Neural cell (in vitro differentiated cells): Measurements from ENCODE around the gene ZNF207. TPM values are rescaled to one million over a fixed set of nuclear protein-coding genes. Genes with fewer than 3 reads are reported as not detected.

Source experiments
- H2AFZ ChIP-seq: fragments of 200-600, 300-800 bp; sonication (generic), shearing (Covaris generic); 2 replicates; pipeline ENCODE4 v1.6.0; 2014; ENCODE audit warnings: low read depth, mild to moderate bottlenecking, antibody characterized with exemption, low read length, moderate library complexity
- H3F3A ChIP-seq: fragments of 200-600 bp; shearing (Covaris generic); 2 replicates; pipeline ENCODE4 v1.6.1; 2016; ENCODE audit warnings: mild to moderate bottlenecking, moderate library complexity, mixed read lengths, antibody characterized with exemption, low read length; ENCODE audit not compliant: insufficient read depth, poor library complexity, severe bottlenecking
- H3K27ac ChIP-seq: fragments of 200-600, 300-800 bp; sonication (generic), shearing (Covaris generic); 2 replicates; pipeline ENCODE4 v1.5.1; 2014; ENCODE audit warnings: mild to moderate bottlenecking, low read length, moderate library complexity
- H3K27me3 ChIP-seq: fragments of 300-800, 200-600 bp; sonication (generic), shearing (Covaris generic); 2 replicates; pipeline ENCODE4 v1.6.0; 2014; ENCODE audit warnings: mild to moderate bottlenecking, low read depth, low read length, moderate library complexity; ENCODE audit not compliant: insufficient read depth
- H3K36me3 ChIP-seq: fragments of 300-800, 200-600 bp; sonication (generic), shearing (Covaris generic); 2 replicates; pipeline ENCODE4 v1.5.1; 2014; ENCODE audit warnings: mild to moderate bottlenecking, antibody characterized with exemption, low read length, moderate library complexity; ENCODE audit not compliant: insufficient read depth
- H3K4me2 ChIP-seq: fragments of 300-800, 200-600 bp; sonication (generic), shearing (Covaris generic); 2 replicates; pipeline ENCODE4 v1.6.0; 2014; ENCODE audit warnings: mild to moderate bottlenecking, low read length
- H3K4me3 ChIP-seq: fragments of 300-800, 200-600 bp; sonication (generic), shearing (Covaris generic); 2 replicates; pipeline ENCODE4 v1.5.1; 2014; ENCODE audit warnings: mild to moderate bottlenecking, low read length, moderate library complexity
- H3K79me2 ChIP-seq: fragments of 200-600 bp; shearing (Covaris generic); replicated peaks from 2 replicates; pipeline ENCODE4 v1.6.0; 2014; ENCODE audit warnings: mild to moderate bottlenecking, low read length, moderate library complexity; ENCODE audit not compliant: insufficient read depth
- H3K9ac ChIP-seq: fragments of 300-800, 200-600 bp; sonication (generic), shearing (Covaris generic); 2 replicates; pipeline ENCODE4 v1.6.1; 2016; ENCODE audit warnings: mild to moderate bottlenecking, low read length, mixed read lengths
- H3K9me2 ChIP-seq: fragments of 200-600 bp; shearing (Covaris generic); 2 replicates; pipeline ENCODE4 v1.6.1; 2016; ENCODE audit warnings: mild to moderate bottlenecking, low read length, mixed read lengths; ENCODE audit not compliant: insufficient read depth
- H3K9me3 ChIP-seq: fragments of 200-600, 300-800 bp; sonication (generic), shearing (Covaris generic); 2 replicates; pipeline ENCODE4 v1.6.1; 2016; ENCODE audit warnings: mild to moderate bottlenecking, mixed run types, low read length, moderate library complexity, mixed read lengths
- H4K20me1 ChIP-seq: fragments of 200-600 bp; shearing (Covaris generic); 2 replicates; pipeline ENCODE4 v1.6.1; 2016; ENCODE audit warnings: mild to moderate bottlenecking, mixed run types; ENCODE audit not compliant: insufficient read depth
- EP300 ChIP-seq: fragments of 450-650 bp; conservative IDR thresholded peaks from 2 replicates; pipeline ENCODE4 v1.6.1; 2014; ENCODE audit warnings: antibody characterized with exemption, mild to moderate bottlenecking, moderate library complexity; ENCODE audit not compliant: poor library complexity, severe bottlenecking
- EZH2 ChIP-seq: fragments of 200-600, 300-800 bp; shearing (Covaris generic), sonication (generic); IDR thresholded peaks from 2 replicates; pipeline ENCODE4 v1.6.1; 2014; ENCODE audit warnings: antibody characterized with exemption, low read length, borderline replicate concordance, mild to moderate bottlenecking; ENCODE audit not compliant: insufficient read depth, poor library complexity, severe bottlenecking
- MXI1 ChIP-seq: fragments of 450-650 bp; conservative IDR thresholded peaks from 2 replicates; pipeline ENCODE4 v1.6.1; 2014; ENCODE audit warnings: antibody characterized with exemption, mild to moderate bottlenecking; ENCODE audit not compliant: poor library complexity, severe bottlenecking
- POLR2AphosphoS5 ChIP-seq: IDR thresholded peaks from 2 replicates; pipeline ENCODE4 v1.6.1; 2012
- RAD21 ChIP-seq: fragments of 450-650 bp; conservative IDR thresholded peaks from 2 replicates; pipeline ENCODE4 v1.6.1; 2014; ENCODE audit warnings: antibody characterized with exemption, mild to moderate bottlenecking, moderate library complexity
- SMC3 ChIP-seq: fragments of 450-650 bp; conservative IDR thresholded peaks from 2 replicates; pipeline ENCODE4 v1.6.1; 2014; ENCODE audit warnings: antibody characterized with exemption, mild to moderate bottlenecking, moderate library complexity; ENCODE audit not compliant: poor library complexity
- TAF1 ChIP-seq: IDR thresholded peaks from 2 replicates; pipeline ENCODE4 v1.6.1; 2012; ENCODE audit warnings: low read depth
- polyA plus RNA-seq: library from polyadenylated mRNA; depleted of rRNA; stranded (reverse); fragments of >200 nt; gene quantifications from 2 replicates; pipeline ENCODE4 v1.2.3, GENCODE V29; 2014
- TF ChIP-seq, protein P1 (sequence below): IDR thresholded peaks from 2 replicates; pipeline ENCODE4 v1.6.1; 2012; ENCODE audit warnings: borderline replicate concordance
- TF ChIP-seq, protein P2 (sequence below): fragments of 450-650 bp; IDR thresholded peaks from 2 replicates; pipeline ENCODE4 v1.5.1; 2014; ENCODE audit warnings: antibody characterized with exemption, mild to moderate bottlenecking, moderate library complexity; ENCODE audit not compliant: poor library complexity, severe bottlenecking

ZNF207 gene
- polyA plus RNA-seq, 1 donor from 2014 or later, result 188 TPM

DNA sequence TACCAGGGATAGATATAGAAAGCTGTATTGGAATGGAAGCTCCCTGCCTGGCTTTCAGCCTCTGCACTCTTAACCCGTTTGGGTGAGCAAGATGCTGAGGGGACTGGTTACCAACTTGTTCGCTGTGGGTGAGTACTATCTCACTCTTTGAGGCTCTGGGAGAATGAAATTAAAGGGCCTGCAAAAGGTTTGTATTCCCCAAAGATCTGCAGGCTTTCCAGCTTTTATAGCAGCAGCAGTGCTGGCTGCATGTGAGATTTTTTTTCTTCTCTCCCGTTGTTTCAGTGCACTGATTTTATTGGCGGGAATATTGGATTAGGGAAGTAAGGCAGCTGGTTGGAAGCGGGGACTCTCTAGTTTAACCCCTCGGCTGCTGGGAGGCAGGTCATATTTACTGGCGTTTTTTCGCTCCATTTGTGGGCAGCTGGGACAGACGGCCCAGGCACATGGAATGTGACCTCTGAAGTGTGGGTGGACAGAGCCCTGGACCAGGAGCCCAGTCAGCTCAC is 38.9 kb upstream of the ZNF207 start:
- no peaks in the 10 kb centered on the region for H3K36me3 ChIP-seq
- H4K20me1 ChIP-seq, result no peaks in the 10 kb centered on the region
- peak overlapping the region; percentile 16 for H3K9ac ChIP-seq
- TF ChIP-seq POLR2AphosphoS5 (no peak), TAF1 (no peak), RAD21 (no peak), SMC3 (no peak)
- TF ChIP-seq, protein P1, sequence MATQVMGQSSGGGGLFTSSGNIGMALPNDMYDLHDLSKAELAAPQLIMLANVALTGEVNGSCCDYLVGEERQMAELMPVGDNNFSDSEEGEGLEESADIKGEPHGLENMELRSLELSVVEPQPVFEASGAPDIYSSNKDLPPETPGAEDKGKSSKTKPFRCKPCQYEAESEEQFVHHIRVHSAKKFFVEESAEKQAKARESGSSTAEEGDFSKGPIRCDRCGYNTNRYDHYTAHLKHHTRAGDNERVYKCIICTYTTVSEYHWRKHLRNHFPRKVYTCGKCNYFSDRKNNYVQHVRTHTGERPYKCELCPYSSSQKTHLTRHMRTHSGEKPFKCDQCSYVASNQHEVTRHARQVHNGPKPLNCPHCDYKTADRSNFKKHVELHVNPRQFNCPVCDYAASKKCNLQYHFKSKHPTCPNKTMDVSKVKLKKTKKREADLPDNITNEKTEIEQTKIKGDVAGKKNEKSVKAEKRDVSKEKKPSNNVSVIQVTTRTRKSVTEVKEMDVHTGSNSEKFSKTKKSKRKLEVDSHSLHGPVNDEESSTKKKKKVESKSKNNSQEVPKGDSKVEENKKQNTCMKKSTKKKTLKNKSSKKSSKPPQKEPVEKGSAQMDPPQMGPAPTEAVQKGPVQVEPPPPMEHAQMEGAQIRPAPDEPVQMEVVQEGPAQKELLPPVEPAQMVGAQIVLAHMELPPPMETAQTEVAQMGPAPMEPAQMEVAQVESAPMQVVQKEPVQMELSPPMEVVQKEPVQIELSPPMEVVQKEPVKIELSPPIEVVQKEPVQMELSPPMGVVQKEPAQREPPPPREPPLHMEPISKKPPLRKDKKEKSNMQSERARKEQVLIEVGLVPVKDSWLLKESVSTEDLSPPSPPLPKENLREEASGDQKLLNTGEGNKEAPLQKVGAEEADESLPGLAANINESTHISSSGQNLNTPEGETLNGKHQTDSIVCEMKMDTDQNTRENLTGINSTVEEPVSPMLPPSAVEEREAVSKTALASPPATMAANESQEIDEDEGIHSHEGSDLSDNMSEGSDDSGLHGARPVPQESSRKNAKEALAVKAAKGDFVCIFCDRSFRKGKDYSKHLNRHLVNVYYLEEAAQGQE, result peak; percentile 40
- TF ChIP-seq, protein P2, sequence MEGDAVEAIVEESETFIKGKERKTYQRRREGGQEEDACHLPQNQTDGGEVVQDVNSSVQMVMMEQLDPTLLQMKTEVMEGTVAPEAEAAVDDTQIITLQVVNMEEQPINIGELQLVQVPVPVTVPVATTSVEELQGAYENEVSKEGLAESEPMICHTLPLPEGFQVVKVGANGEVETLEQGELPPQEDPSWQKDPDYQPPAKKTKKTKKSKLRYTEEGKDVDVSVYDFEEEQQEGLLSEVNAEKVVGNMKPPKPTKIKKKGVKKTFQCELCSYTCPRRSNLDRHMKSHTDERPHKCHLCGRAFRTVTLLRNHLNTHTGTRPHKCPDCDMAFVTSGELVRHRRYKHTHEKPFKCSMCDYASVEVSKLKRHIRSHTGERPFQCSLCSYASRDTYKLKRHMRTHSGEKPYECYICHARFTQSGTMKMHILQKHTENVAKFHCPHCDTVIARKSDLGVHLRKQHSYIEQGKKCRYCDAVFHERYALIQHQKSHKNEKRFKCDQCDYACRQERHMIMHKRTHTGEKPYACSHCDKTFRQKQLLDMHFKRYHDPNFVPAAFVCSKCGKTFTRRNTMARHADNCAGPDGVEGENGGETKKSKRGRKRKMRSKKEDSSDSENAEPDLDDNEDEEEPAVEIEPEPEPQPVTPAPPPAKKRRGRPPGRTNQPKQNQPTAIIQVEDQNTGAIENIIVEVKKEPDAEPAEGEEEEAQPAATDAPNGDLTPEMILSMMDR, result no peak
- peak overlapping the region; percentile 54 for H3K4me2 ChIP-seq
- no peak overlapping the region for H2AFZ ChIP-seq
- peak overlapping the region; percentile 21 for H3K27ac ChIP-seq
- no peaks in the 10 kb centered on the region for H3K79me2 ChIP-seq
- H3F3A ChIP-seq, result no peaks in the 10 kb centered on the region
- peak overlapping the region; percentile 53 for H3K4me3 ChIP-seq
- H3K27me3 ChIP-seq, result no peaks in the 10 kb centered on the region
- H3K9me2 ChIP-seq, result no peaks in the 10 kb centered on the region
- no peaks in the 10 kb centered on the region for H3K9me3 ChIP-seq

DNA sequence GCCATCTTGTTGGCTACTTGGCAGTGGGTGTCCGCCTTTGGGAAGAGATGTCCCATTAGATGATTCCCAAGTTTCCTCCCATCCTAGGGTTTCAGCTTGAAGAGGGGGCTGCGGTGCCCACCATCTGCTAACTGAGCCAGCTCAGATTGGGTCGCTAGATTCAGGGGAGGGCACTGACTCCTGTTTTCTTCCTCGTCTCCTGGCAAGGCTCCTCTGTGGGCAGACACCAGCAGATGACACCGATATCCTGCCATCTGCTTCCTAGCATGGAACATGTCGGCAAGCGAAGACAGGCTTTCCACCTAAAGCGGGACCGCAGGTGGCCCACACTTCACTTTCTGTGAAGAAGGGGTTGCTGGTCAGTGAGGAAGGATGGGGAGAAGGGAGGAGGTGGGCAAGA is 35.3 kb upstream of the ZNF207 start:
- H3K27ac ChIP-seq, result no peak overlapping the region
- no peaks in the 10 kb centered on the region for H3K79me2 ChIP-seq
- H2AFZ ChIP-seq, result no peak overlapping the region
- no peak for TF ChIP-seq RAD21
- TF ChIP-seq MXI1, result no peak
- no peak for TF ChIP-seq SMC3
- no peak for TF ChIP-seq POLR2AphosphoS5
- TF ChIP-seq EZH2, result no peak
- no peak for TF ChIP-seq TAF1
- TF ChIP-seq, protein P1, result no peak
- no peak for TF ChIP-seq EP300
- TF ChIP-seq, protein P2, result no peak
- no peak overlapping the region for H3K4me2 ChIP-seq
- no peaks in the 10 kb centered on the region for H3K9me2 ChIP-seq
- no peaks in the 10 kb centered on the region for H3K36me3 ChIP-seq
- H4K20me1 ChIP-seq, result no peaks in the 10 kb centered on the region
- H3K9ac ChIP-seq, result no peak overlapping the region
- no peaks in the 10 kb centered on the region for H3F3A ChIP-seq
- no peaks in the 10 kb centered on the region for H3K9me3 ChIP-seq
- H3K4me3 ChIP-seq, result no peak overlapping the region
- H3K27me3 ChIP-seq, result no peaks in the 10 kb centered on the region
